GM11168 (cell line): Measurements from ENCODE around the gene OSTC.
"Not testable (repeated sequence)": the region's sequence is repeated elsewhere in the genome, so short reads cannot be mapped to it uniquely, and the experiment has no call there.

ENCODE experiments used
- in situ Hi-C: fragments of 300-500 bp; cut with MboI; formaldehyde crosslinking; loops from one replicate; pipeline ENCODE4 v1.12.0; 2022; ENCODE audit warnings: low sequenced_read_pairs; ENCODE audit not compliant: unreplicated experiment

The OSTC gene

DNA sequence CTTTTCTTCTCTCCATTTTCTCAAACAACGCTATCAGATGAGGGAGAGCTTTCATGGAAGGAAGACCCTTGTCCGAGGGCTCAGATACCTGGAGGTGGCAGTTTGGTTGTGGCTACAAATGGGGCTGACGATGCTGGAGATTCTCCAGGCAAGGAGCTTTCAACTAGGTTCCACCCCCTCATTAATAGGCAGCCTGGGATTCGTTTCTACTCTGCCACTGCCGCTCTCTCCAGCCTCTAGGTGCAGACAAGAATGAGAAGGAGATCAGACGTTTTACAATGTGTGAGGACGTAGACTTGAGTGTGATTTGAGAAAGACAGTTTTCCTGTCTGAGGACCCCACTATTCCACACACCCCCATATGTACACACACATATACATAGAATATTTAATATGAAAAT is 59.3 kb downstream of the OSTC start:
- in situ Hi-C loops = no loop called here

DNA sequence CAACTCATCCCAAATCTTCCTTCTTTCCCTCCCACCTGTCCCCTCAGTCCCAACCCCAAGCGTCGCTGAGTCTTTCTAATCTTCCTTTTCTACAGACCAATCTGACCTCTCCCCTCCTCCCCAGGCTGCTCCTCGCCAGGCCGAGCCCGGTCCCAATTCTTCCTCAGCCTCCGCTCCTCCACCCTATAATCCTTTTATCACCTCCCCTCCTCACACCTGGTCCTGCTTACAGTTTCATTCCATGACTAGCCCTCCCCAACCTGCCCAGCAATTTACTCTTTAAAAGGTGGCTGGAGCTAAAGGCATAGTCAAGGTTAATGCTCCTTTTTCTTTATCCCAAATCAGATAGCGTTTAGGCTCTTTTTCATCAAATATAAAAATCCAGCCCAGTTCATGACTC is 60.2 kb downstream of the OSTC start:
- in situ Hi-C loops = not testable (repeated sequence)

GRCh38 chr4:108714880-108715279 is 64.5 kb downstream of the OSTC start:
- in situ Hi-C loops = no loop called here

DNA sequence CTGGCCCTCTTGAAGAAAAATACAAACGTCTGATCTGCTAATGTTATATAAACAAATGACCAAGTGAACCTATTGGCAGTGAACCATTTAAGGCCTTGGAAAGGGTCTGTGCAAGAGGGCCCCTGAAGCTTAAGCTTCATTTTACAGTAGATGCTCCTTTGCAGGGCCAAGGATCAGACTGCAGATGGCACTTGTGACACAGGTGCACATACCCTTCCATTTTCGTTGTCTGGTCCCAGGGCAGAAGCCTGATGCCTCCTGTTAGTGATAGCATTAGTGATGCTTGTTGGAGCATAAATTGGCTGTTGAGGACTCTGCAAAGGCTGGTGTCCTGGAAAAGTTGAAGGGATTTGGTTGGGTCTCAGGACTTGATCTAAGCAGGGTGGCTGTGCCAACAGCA is 65.9 kb downstream of the OSTC start:
- in situ Hi-C loops = no loop called here

DNA sequence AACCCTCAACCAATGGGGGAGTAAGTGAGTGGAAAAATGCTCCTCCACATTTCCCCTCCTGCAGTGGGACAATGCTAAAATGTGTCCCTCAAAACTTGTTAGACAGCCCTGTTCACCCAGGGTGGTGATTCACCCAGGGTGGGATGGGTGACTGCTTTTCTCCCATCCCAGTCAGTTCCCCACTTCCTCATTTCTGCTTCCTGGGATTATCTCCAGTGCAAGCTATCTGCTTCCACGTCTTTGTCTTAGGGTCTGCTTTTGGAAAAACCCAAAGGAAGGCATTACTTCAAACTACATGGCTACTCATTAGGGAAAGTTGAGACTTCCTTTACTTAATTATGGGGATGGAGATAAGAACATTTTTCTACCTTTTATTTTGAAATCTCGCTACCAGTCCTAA is 67.0 kb downstream of the OSTC start:
- in situ Hi-C loops = no loop called here
